Tibial artery (tissue), 4 donors: ENCODE results near the gene PCNX3.
A peak's percentile ranks its signal among the peaks of the same experiment; 100 is the strongest.

ENCODE experiments used
- DNase-seq, 2 donors: peaks; one replicate each; pipeline ENCODE4 v3.0.0-alpha.2; 2019
- H3K27ac ChIP-seq, 2 donors: fragments of 200-600 bp; sonication (generic) in 1 of 2; 1 replicate in 1 of 2; 2 replicates in 1 of 2; pipeline ENCODE4 v1.5.1; 2018 to 2019; ENCODE audit warnings: mild to moderate bottlenecking in 1 of 2
- H3K27me3 ChIP-seq, 2 donors: fragments of 200-600 bp; sonication (generic) in 1 of 2; one replicate each; pipeline versions ENCODE4 v1.5.1 to v1.6.0; 2016 to 2019
- H3K36me3 ChIP-seq, 3 donors: fragments of 200-600 bp; sonication (generic) in 2 of 3; one replicate each; pipeline ENCODE4 v1.5.1; 2016 to 2019; ENCODE audit warnings: mild to moderate bottlenecking in 2 of 3
- H3K4me1 ChIP-seq, 4 donors: fragments of 200-600 bp; sonication (generic) in 2 of 4; 1 replicate in 3 of 4; 2 replicates in 1 of 4; pipeline ENCODE4 v1.5.1; 2016 to 2019
- H3K4me3 ChIP-seq, 2 donors: fragments of 200-600 bp; sonication (generic) in 1 of 2; 1 replicate in 1 of 2; 2 replicates in 1 of 2; pipeline ENCODE4 v1.5.1; 2018 to 2019; ENCODE audit warnings: mild to moderate bottlenecking in 2 of 2
- H3K9me3 ChIP-seq, 3 donors: fragments of 200-600 bp; sonication (generic) in 1 of 3; one replicate each; pipeline ENCODE4 v1.5.1; 2016 to 2019
- CTCF ChIP-seq, 2 experiments: fragments of 200-600 bp in 1 of 2; fragments of 450-650 bp in 1 of 2; IDR thresholded peaks; one replicate each; pipeline ENCODE4 v1.5.1; 2017 to 2019; ENCODE audit warnings: antibody characterized with exemption in 2 of 2, mild to moderate bottlenecking in 1 of 2, moderate library complexity in 1 of 2
- intact Hi-C: fragments of 100-400 bp; cut with DNase I; formaldehyde crosslinking; loops from one replicate; pipeline ENCODE4 v1.15.0; 2023; ENCODE audit warnings: low total_unique reads

PCNX3 gene

GRCh38 chr11:65639623-65640482 is 24.3 kb downstream of the PCNX3 start:
- H3K4me1 ChIP-seq = peaks cover 0 to 39% (median 26%) of the 10 kb centered on the region in 4 donors
- peaks cover 18 to 45% (median 23%) of the 10 kb centered on the region in 3 donors for H3K36me3 ChIP-seq
- H3K27ac ChIP-seq = peak overlapping the region in 1 of 2 donors; percentile 6
- DNase-seq = no peak
- intact Hi-C loops = no loop called here
- no peaks in the 10 kb centered on the region for H3K9me3 ChIP-seq
- no peaks in the 10 kb centered on the region for H3K27me3 ChIP-seq
- TF ChIP-seq CTCF (IDR thresholded peaks at IDR 0.05) = no peak
- H3K4me3 ChIP-seq = peak overlapping the region in 1 of 2 donors; percentile 26

- H3K36me3 ChIP-seq = peaks cover 10 to 45% (median 23%) of the 10 kb centered on the region in 3 donors
- intact Hi-C loops = no loop called here
- H3K4me1 ChIP-seq = peaks cover 0 to 39% (median 26%) of the 10 kb centered on the region in 4 donors
- no peak for TF ChIP-seq CTCF (IDR thresholded peaks at IDR 0.05)
- no peaks in the 10 kb centered on the region for H3K27me3 ChIP-seq
- H3K9me3 ChIP-seq = no peaks in the 10 kb centered on the region
- H3K4me3 ChIP-seq = peak overlapping the region; percentile 12 to 26
- peak overlapping the region in 1 of 2 donors; percentile 6 for H3K27ac ChIP-seq
- peak in 1 of 2 donors; percentile 54 for DNase-seq
Observed at GRCh38 chr11:65640483-65641296, 25.1 kb downstream of the PCNX3 start.

DNA sequence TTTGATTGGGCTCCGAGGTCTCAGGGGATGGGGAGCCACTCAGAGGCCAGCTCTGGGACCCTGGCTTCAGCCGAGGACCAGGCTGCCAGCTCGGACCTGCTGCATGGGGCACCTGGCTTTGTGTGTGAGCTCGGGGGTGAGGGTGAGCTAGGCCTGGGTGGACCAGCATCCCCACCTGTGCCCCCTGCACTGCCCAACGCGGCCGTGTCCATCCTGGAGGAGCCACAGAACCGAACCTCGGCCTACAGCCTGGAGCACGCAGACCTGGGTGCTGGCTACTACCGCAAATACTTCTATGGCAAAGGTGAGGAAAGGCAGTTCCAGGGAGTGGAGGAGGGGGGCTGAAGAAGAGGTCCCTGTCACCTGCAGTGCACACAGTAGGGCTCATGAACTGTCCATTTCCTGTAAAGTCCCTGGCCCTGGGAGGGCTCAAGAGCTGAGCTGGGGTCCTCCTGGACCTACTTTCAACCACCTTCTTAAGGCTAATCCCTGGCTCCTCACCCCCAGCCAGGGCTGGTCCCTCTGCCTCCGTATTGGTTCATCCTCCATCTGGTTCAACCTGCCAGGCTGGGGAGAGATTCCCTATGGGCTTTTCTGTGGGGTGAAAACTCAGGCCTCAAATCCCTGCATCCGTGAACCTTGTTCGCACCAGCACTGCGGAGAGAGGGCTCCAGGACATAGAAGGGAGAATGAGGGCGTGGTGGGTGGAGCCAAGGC is 25.9 kb downstream of the PCNX3 start:
- DNase-seq = no peak
- Histone ChIP-seq H3K27ac (no peak overlapping the region), H3K36me3 (peaks cover 2 to 45% (median 22%) of the 10 kb centered on the region in 3 donors), H3K27me3 (no peaks in the 10 kb centered on the region), H3K4me3 (peak overlapping the region in 1 of 2 donors; percentile 26), H3K9me3 (no peaks in the 10 kb centered on the region), H3K4me1 (peaks cover 0 to 42% (median 28%) of the 10 kb centered on the region in 4 donors)
- TF ChIP-seq CTCF (IDR thresholded peaks at IDR 0.05) = no peak
- intact Hi-C loops = no loop called here

DNA sequence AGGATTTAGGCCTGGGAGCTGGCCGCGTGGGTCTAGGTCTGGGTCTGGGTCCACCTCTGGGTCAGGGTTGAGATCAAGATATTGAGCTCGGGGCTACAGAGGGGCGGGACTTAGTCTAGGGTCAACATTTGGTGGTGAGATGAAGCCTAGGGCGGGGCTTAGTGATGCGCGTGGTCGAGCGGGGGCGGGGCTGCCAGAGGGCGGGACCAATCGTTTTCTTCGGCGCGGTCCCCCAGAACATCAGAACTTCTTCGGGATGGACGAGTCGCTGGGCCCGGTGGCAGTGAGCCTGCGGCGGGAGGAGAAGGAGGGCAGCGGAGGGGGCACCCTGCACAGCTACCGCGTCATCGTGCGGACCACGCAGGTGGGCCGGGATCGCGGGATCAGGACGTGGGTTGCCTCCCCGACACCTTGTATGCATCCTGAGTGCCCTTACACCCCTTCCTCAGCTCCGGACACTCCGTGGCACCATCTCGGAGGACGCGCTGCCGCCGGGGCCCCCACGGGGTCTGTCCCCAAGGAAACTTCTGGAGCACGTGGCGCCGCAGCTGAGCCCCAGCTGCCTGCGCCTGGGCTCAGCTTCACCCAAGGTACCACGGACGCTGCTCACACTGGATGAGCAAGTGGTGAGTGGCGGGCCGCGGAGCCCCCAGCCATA is 26.6 kb downstream of the PCNX3 start:
- intact Hi-C loops = no loop called here
- no peak for DNase-seq
- no peak for TF ChIP-seq CTCF (IDR thresholded peaks at IDR 0.05)
- Histone ChIP-seq H3K4me1 (peaks cover 0 to 41% (median 30%) of the 10 kb centered on the region in 4 donors), H3K27ac (no peak overlapping the region), H3K9me3 (no peaks in the 10 kb centered on the region), H3K27me3 (no peaks in the 10 kb centered on the region), H3K4me3 (no peak overlapping the region), H3K36me3 (peaks cover 0 to 39% (median 16%) of the 10 kb centered on the region in 3 donors)

DNA sequence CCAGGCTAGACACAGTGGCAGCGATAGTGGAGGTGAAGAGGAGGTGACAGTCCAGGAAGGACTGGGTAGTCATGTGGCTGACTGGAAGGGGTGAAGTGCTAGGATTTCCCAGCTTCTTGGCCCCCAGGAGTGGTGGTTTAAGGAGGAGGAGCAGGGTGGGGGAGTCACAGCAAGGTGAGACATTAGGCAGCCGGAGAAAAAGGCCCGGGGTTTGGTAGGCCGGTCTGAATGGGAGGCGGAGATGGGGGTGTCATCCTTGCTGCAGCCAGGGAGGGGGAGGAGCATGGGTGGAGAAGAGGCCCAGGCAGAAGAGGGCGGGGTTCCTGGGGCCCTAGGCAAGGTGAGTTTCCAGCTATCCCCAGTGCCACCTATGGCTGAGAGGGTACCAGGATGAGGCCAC is 28.4 kb downstream of the PCNX3 start:
- no peak for TF ChIP-seq CTCF (IDR thresholded peaks at IDR 0.05)
- Histone ChIP-seq H3K36me3 (peaks cover 0 to 43% (median 16%) of the 10 kb centered on the region in 3 donors), H3K9me3 (no peaks in the 10 kb centered on the region), H3K27me3 (no peaks in the 10 kb centered on the region), H3K27ac (no peak overlapping the region), H3K4me1 (peaks cover 0 to 32% (median 23%) of the 10 kb centered on the region in 4 donors), H3K4me3 (no peak overlapping the region)
- DNase-seq = no peak
- intact Hi-C loops = no loop called here
